Activated gamma-delta T cell (primary cell): ENCODE data around the gene TRAK2.

Experiments used
- DNase-seq: peaks from one replicate; lab custom pipeline; 2025; lab: John Stamatoyannopoulos, UW

The TRAK2 gene

GRCh38 chr2:201363857-201364560 is 87.2 kb downstream of the TRAK2 start:
- DNase-seq: no peak

- no peak for DNase-seq
Observed at GRCh38 chr2:201362396-201362795, 88.9 kb downstream of the TRAK2 start.

- DNase-seq: no peak
Observed at GRCh38 chr2:201361078-201361733, 90.1 kb downstream of the TRAK2 start.

DNA sequence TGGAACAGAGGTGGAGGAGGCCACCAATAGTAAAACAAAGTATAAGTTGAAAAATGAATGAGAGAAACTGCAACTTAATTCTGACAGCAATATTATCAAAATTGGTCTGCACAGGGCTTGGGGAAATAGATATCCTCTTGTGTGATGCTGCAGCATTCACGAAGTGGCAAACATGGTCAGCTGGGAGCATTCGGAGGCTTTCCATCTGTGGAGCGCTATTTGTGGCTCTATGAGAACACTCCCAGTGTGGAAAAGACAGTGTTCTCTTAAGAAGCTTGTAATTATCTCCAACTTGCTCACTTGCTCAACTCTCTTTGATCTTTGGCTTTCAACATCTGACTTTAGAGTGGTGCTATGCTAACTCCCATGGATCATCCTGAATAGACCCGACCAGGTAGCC is 91.0 kb downstream of the TRAK2 start:
- DNase-seq: no peak

GRCh38 chr2:201358684-201359083 is 92.6 kb downstream of the TRAK2 start:
- DNase-seq: no peak

GRCh38 chr2:201357221-201357620 is 94.0 kb downstream of the TRAK2 start, which contains the start of gene FLACC1:
Gene FLACC1, minus strand, starts transcription at chr2:201357345. Its CDS starts 5,941 bp downstream, at chr2:201351404.
- DNase-seq: no peak

- no peak for DNase-seq
Observed at GRCh38 chr2:201353116-201353515, 98.1 kb downstream of the TRAK2 start.

DNA sequence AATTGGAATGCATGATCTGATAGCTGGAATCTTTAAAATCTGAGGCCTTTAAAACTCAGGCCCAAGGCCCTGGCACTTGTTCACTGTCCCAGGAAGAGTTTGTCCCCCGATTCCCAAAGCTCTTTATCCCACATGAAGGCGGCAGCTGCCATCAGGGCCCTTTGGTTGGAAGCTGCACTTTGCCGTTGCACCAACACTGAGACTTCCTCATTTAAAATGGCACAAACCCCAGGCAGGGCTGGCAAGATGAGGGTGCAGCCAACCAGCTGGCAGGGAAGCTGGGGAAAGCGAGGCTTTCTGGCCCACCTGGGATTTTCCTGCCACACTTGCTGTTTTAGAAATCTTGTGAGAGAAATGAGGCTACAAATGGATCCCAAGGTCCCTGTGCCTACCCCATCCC is 100.4 kb downstream of the TRAK2 start:
- no peak for DNase-seq

DNA sequence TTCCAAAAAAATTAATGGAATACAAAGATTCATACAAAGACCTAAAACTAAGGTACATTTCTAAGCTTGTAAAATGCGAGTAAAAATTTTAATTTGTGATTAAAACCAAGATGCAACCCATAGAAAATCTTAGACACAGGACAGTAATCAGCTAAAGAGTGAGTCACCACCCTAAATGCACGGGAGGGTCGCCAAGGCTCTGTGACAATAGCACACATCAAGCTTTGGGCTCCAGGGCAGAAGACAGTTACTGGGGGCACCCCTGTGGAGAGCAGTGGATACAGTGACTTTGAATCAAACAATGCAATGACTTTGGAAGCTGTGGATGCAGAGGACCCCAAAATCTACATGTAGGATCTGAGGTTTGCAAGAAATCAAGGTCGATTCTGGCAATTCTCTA is 101.7 kb downstream of the TRAK2 start:
- no peak for DNase-seq

DNA sequence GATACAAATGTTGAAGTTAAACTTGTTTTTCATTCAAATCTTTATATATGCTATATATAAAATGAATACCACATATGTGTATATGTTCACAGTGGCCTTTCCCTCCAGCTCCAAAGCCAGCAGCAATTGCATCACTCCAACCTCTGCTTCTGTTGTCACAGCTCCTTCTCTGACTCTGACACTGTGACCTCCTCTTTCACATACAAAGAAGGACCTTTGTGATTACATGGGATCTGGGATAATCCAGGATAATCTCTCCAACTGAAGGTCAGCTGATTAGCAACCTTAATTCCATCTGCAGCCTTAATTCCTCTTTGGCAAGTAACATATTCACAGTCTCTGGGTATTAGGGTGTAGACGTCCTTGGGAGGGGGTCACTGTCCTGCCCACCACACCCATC is 102.5 kb downstream of the TRAK2 start:
- no peak for DNase-seq

GRCh38 chr2:201347138-201347537 is 104.1 kb downstream of the TRAK2 start:
- DNase-seq: no peak

DNA sequence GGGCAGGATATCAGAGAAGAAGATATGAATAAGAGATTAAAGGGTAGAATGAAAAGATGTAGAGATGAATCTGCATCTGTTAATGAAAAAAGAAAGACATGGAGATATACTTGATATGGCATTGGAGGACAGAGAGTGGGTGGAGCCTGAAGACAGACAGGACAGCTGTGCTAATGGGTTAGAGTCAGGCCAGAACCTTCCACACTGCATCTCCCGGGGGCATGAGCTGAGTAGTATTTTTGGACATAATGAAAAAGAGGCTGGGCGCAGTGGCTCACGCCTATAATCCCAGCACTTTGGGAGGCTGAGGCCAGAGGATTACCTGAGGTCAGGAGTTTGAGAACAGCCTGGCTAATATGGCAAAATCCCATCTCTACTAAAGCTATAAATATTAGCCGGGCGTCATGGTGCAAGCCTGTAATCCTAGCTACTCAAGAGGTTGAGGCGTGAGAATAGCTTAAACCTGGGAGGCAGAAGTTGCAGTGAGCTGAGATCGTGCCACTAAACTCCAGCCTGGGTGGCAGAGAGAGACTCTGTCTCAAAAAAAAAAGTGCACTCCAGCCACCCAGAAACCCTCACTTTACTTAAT is 105.5 kb downstream of the TRAK2 start:
- DNase-seq: no peak

DNA sequence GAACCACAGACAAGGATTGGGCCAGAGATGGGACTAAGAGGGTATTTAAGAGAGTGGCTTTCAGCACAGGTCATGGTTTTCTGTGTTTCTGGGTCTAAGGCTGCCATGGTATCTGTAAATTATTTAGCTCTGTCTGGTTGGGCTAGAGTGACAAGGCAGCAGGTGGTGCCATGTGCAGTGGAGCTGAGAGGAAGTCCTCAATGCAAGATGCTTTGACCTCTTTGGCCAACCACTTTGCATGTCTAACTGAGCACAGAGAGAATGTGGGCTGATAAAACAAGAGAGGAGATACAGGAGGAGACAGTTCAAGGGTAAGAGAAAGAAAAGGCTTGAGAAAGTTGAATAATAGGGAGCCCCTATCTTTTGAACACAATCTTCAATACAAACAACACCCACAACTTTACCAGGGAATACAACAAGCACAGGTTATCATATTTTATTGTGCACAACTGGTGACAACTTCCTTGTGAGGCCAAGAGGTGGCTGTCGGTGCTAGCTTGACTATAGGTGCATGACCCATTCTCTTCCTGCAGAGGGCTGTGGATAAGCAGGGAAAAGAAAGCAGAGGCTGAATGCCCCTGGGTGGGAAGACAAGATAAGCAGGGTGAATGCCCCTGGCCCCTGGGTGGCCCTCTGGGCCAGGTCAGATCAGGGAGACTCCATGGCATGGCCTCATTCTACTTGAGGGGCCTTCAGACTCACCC is 106.4 kb downstream of the TRAK2 start:
- DNase-seq: no peak

DNA sequence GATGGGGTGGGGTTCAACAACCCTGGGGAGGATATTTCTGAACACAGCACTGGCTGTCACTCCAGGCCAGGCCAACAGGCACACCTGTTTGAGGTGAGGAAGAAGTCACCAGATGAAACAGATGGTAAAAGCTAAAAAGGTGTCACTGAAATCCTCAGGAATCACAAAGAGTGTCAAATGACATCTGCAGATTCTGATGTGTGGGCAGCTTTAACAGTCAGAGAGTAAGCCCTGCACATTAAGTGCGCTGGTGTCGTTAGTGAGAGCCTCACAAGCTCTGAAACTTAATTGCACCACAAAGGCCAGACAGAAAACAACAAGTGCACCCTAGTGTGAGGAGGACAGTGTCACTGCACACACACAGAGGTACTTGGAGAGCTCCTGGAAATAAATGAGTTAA is 107.7 kb downstream of the TRAK2 start:
- DNase-seq: no peak

- DNase-seq: no peak
Observed at GRCh38 chr2:201342923-201343322, 108.3 kb downstream of the TRAK2 start.

DNA sequence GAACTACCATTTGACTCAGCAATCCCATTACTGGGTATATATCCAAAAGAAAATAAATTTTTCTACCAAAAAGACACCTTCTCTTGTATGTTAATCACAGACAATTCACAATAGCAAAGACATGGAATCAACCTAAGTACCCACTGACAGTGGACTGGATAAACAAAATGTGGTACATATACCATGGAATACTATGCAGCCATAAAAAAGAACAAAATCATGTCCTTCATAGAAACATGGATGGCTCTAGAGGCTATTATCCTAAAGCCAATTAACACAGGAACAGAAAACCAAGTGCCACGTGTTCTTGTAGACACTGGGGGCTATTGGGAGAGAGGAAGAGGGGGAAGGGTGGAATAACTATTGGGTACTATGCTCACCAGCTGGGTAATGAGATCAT is 121.8 kb downstream of the TRAK2 start:
- no peak for DNase-seq

GRCh38 chr2:201327678-201328077 is 123.6 kb downstream of the TRAK2 start:
- no peak for DNase-seq
